HCEC 1CT (cell line): ENCODE data around the gene COX10.
A peak's percentile ranks its signal among the peaks of the same experiment; 100 is the strongest.
"Not testable (repeated sequence)": the region's sequence is repeated elsewhere in the genome, so short reads cannot be mapped to it uniquely, and the experiment has no call there.

Experiments used
- DNase-seq: peaks from one replicate; pipeline ENCODE4 v3.0.0-alpha.2; 2017

COX10 gene

GRCh38 chr17:14125518-14126137 lies 56.3 kb downstream of the COX10 start:
- DNase-seq = no peak

- no peak for DNase-seq
Measured at GRCh38 chr17:14133104-14133503, 63.8 kb downstream of the COX10 start.

GRCh38 chr17:14134456-14134855 lies 65.2 kb downstream of the COX10 start:
- DNase-seq = no peak

- peak; percentile 21 for DNase-seq
Measured at GRCh38 chr17:14135906-14136590, 66.7 kb downstream of the COX10 start.

- no peak for DNase-seq
Measured at GRCh38 chr17:14138649-14139048, 69.3 kb downstream of the COX10 start.

GRCh38 chr17:14143688-14144087 lies 74.4 kb downstream of the COX10 start:
- no peak for DNase-seq

- DNase-seq = no peak
Measured at GRCh38 chr17:14144508-14144907, 75.2 kb downstream of the COX10 start.

GRCh38 chr17:14149751-14150150 lies 80.4 kb downstream of the COX10 start:
- no peak for DNase-seq

- DNase-seq = no peak
Measured at GRCh38 chr17:14150619-14151018, 81.3 kb downstream of the COX10 start.

- no peak for DNase-seq
Measured at GRCh38 chr17:14152721-14153120, 83.4 kb downstream of the COX10 start.

GRCh38 chr17:14153374-14153773 lies 84.1 kb downstream of the COX10 start:
- DNase-seq = no peak

- DNase-seq = no peak
Measured at GRCh38 chr17:14156689-14157088, 87.4 kb downstream of the COX10 start.

GRCh38 chr17:14157822-14158221 lies 88.5 kb downstream of the COX10 start:
- no peak for DNase-seq

GRCh38 chr17:14158707-14159106 lies 89.4 kb downstream of the COX10 start:
- DNase-seq = no peak

GRCh38 chr17:14161419-14161818 lies 92.1 kb downstream of the COX10 start:
- no peak for DNase-seq

- DNase-seq = no peak
Measured at GRCh38 chr17:14165616-14166015, 96.3 kb downstream of the COX10 start.

GRCh38 chr17:14167831-14168230 lies 98.5 kb downstream of the COX10 start:
- not testable (repeated sequence) for DNase-seq

GRCh38 chr17:14168582-14168981 lies 99.3 kb downstream of the COX10 start:
- DNase-seq = no peak

- DNase-seq = no peak
Measured at GRCh38 chr17:14169287-14169686, 100.0 kb downstream of the COX10 start.

- DNase-seq = no peak
Measured at GRCh38 chr17:14169901-14170300, 100.6 kb downstream of the COX10 start.

- DNase-seq = not testable (repeated sequence)
Measured at GRCh38 chr17:14176989-14177388, 107.7 kb downstream of the COX10 start.

- not testable (repeated sequence) for DNase-seq
Measured at GRCh38 chr17:14177801-14178200, 108.5 kb downstream of the COX10 start.

GRCh38 chr17:14179951-14180350 lies 110.6 kb downstream of the COX10 start:
- not testable (repeated sequence) for DNase-seq

GRCh38 chr17:14182084-14182483 lies 112.8 kb downstream of the COX10 start:
- DNase-seq = not testable (repeated sequence)

GRCh38 chr17:14184536-14184935 lies 115.2 kb downstream of the COX10 start:
- DNase-seq = not testable (repeated sequence)
